Measurements from ENCODE around the gene DCDC2C.

The DCDC2C gene

GRCh38 chr2:3674066-3674845 lies 29.1 kb upstream of the DCDC2C start:
- DNase-seq = no peak

DNA sequence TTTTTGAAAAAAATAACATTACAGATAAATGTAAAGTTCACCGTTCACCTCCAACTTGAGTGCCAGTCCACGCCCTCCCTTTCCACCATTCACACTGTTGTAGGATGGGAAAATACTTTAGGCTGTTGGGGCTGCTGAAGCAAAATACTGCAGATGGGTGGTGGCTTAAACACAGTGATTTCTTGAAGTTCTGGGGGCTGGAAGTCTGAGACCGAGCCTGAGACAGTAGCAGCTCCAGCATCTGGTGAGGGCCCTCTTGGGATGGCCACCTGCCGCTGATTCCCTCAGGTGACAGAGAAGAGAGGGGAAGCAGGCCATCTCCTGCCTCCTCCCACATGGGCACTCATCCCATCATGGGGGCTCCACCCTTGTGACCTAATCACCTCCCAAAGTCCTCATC lies 27.7 kb upstream of the DCDC2C start:
- DNase-seq = no peak

GRCh38 chr2:3677436-3677835 lies 25.9 kb upstream of the DCDC2C start:
- DNase-seq = no peak

DNA sequence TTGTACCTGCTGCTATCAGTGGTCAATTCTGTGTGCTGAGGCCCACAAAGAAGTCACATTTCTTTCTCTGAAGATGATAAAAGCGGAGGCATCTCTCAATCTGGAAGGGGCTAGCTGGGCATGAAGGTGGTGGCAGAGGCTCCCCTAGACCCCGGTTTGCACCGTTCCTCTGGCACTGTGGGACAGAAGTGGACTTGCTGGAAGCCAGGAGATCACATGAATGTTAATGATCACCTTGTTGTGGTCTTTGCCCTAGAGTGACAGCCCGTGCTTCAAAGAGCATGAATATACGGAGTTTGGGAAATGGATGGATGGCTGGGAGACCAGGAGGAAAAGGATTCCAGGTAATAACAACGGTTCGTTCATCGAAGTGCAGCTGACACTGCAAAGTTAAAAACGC lies 25.2 kb upstream of the DCDC2C start:
- DNase-seq = no peak

DNA sequence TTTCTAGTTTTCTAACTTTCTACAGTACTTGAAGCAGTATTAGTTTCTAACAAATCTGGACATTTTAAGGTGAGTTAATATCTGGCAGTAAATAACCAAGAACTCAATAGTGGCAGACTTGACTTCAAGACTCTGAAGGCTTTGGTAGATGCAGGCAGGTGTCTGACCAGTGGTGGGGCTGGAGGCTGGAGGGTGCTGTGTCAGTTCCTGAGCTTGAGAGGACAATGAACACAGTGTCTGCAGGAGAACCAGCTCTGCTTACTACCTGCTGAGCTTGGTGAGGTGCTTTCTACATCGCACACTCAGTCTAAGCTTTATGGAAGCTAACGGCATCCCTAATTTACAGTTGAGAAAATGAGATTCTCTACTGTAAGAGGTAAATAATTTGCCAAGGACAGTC lies 24.2 kb upstream of the DCDC2C start:
- DNase-seq = no peak

DNA sequence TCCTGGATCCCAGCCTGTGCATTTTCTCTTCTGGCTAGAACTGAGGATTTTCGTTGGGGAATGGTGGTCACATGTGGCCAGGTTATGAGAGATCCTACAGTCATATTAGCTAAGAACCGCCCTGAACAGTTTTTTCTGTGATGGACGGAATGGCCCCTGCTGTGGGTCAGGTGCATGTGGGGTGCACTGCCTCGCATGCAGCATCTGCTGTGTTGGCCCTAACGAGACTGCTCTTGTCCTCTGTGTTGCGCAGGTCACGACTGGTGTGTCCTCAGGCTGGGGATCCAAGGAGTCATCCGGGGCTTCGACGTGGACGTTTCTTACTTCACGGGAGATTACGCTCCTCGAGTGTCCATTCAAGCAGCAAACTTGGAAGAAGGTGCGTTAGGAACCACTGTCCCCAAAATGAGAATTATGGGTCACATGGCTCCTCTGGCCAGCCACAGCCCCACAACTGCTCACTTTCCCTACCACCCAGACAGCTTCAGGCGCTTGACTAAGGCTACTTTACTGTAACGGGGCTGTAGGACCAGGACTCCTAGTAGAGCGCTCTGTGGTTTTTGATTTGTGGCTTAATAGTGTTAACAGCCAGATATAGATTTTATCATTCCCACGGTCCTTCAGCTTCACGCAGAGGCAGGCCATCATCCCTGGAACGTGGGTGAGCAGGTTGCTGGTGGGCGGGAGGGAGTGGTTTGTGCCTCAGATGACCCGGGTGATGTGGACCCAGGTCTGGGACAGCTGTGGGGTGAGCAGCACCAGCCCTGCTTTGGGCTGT lies 23.6 kb upstream of the DCDC2C start:
- DNase-seq = no peak

- no peak for DNase-seq
Observed at GRCh38 chr2:3680548-3681345, 22.6 kb upstream of the DCDC2C start.

DNA sequence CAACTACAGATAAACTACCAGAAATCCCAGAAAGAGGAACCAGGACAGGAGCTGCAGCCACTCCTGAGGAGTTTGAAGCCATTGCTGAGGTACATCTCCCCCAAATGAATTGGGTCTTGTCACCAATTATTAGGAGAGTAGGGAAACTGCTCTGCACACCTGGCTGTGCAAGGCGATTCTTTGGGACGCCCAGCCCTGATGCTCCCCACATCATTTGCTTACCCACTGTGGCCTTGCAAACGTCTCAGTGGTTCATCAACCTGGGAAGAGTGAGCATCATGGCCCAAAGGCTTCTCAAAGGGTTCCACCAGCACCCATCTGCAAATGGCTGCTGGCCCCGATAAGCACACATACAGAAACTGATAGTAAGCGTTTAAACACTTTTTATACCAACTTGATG lies 21.8 kb upstream of the DCDC2C start:
- DNase-seq = no peak

DNA sequence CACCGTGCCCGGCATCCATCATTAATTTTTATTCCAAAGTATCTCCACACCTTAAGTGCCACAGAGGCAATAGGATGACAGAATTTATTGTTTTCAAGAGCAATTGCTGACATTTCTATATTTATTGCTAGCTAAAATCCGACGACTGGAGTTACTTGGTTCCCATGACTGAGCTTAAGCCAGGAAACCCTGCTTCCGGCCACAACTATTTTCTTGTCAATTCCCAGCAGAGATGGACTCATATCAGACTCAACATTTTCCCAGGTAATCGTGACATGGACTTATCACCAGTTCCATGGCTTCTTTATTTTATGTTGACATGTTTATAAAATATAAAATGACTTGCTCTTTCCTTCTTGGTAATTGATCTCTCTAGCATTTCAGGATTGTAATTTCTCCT lies 20.6 kb upstream of the DCDC2C start:
- DNase-seq = no peak

DNA sequence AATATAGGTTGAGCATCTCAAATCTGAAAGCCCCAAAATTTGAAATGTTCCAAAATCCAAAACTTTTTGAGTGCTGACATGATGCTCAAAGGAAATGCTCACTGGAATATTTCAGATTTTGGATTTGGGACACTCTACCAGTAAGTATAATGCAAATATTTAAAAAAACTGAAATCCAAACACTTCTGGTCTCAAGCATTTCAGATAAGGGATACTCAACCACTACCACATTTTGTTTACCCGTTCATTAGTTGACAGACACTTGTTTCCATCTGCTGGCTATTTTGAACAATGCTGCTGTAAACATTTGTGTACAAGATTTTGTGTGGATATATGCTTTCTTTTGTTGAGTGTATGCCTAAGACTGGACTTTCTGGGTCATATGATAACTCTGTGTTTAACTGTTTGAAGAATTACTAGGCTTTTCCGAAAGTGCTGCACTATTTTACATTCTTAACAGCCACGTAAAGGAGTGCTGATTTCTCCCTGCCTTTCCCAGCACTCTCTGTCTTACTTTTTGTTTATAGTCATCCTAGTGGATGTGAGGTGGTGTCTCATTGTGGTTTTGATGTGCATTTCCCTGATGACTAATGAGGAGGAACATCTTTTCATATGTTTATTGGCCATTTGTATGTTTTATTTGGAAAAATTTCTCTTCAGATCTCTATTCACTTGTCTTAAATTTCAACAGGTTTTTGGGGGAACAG lies 19.5 kb upstream of the DCDC2C start:
- no peak for DNase-seq

DNA sequence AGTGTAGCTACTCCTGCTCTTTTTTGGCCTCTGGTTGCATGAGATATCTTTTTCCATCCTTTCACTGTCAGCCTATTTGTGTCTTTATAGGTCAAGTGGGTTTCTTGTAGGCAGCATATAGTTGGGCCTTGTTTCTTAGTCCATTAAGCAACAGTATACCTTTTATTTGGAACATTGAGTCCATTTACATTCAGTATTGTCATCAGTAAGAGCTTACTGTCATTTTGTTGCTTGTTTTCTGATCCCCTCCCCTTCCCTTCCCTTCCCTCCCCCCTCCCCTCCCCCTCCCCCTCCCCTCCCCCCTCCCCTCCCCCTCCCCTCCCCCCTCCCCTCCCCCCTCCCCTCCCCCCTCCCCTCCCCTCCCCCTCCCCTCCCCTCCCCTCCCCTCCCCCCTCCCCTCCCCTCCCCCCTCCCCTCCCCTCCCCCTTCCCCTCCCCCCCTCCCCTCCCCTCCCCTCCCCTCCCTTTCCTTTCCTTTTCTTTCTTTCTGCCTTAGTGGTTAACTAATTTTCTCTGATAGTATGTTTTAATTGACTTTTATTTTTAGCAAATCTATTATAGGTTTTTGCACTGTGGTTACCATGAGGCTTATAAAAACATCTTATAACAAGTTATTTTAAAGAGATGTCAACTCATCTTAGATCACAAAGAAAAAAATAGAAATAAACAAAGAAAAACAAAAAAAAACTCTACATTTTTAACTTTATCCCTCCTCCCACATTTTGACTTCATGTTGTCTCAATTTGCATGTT lies 13.2 kb upstream of the DCDC2C start:
- DNase-seq = no peak

- peak; percentile 4 for DNase-seq
Observed at GRCh38 chr2:3692375-3692774, 11.0 kb upstream of the DCDC2C start.

DNA sequence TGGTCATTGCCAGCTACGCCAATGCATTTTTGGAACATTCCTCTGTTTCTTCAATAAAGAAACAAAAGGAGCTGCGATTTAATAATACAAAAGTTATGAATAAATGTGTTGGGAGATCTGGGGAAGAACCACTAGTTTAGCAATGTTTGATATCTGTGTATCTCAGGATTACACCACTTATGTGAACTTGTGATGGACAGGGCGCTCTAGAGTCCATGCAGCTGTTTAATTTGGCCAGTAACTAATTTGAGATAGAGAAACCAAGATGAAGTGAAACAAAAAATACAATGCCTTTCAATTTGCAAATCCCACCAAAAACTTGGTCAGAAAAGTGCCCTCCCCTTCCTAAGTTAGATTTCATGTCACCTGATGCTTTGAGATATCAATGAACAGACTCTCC lies 6.8 kb upstream of the DCDC2C start:
- DNase-seq = no peak

GRCh38 chr2:3701071-3701470 lies 2.3 kb upstream of the DCDC2C start:
- no peak for DNase-seq

DNA sequence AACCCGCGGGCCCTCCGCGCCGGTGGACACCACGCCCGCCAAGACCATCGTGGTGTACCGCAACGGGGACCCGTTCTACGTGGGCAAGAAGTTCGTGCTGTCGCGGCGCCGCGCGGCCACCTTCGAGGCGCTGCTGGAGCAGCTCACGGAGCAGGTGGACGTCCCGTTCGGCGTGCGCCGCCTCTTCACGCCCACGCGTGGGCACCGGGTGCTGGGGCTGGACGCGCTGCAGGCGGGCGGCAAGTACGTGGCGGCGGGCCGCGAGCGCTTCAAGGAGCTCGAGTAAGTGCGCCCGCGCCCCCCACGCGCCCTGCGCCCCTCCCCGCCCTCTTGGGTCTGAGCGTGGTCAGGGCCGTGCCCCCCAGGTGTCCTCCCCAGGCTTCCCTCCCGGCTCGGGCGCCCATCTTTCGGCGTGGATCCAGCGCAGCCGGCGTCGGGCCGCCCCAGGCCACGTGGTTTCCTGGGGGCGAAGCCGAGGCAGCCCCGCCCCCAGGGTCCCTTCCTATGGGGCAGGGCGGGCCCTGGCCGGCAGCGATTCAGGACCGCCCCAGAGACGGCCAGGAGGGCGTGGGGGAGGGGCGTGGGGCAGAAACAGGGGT lies 481 bp downstream of the DCDC2C start:
- DNase-seq = no peak

GRCh38 chr2:3704692-3705091 lies 1.3 kb downstream of the DCDC2C start:
- no peak for DNase-seq

DNA sequence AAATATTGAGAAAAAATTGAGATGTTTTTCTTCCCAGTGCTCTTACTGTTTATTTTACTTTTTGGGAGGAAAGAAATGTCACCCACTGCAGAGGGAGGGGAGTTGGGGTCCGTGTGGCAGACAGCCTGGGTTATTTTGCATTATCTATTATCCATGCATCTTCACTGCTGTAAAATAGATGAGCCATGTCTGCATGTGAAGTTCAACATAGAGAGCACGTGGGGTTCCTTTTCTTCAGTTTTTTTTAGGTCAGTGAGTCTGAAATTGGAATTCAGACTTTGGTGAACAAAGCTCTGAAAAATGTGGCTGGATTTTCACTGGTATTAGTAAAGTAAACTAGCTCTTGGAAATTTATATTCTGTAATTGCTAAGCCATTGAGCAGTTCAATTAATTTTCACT lies 2.4 kb downstream of the DCDC2C start:
- DNase-seq = no peak

DNA sequence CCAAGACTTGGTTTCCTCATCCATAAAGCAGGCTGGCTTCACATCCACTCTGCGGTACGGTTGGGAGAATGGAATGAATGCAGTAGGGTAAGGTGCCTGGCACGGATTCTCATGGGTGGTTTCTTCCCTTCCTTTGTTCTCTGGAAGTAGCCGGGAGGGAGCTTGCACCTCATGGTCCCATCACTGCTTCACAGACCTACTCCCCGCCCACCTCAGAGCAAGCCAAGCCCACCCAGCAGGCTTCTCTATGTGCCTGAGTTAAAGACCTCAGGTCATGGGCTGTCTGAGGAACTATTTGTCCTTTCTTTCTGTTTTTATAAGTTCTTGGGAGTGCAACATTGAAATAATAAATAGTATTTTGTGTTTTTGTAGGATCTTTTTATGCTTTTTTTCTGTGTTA lies 3.5 kb downstream of the DCDC2C start:
- DNase-seq = no peak

GRCh38 chr2:3708576-3708975 lies 5.2 kb downstream of the DCDC2C start:
- no peak for DNase-seq

GRCh38 chr2:3709225-3709624 lies 5.8 kb downstream of the DCDC2C start:
- no peak for DNase-seq

DNA sequence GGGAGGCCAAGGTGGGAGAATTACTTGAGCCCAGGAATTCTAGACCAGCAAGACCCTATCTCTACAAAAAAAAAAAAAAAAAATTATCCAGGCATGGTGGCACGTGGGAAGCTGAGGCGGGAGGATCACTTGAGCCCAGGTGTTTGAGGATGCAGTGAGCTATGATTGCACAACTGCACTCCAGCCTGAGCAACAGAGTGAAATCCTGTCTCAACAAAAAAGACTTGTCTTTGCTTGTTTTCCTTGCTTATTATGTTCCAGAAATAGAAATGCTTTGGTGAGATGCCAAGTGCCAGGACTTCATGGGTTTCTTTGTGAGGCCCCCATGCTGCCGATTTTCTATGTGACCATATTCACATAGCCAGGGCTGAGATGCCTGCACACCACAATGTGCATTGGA lies 9.0 kb downstream of the DCDC2C start:
- peak; percentile 40 for DNase-seq
